HepG2 (cell line): Measurements from ENCODE around the gene PKP4. TPM values are rescaled to one million over a fixed set of nuclear protein-coding genes. Genes with fewer than 3 reads are reported as not detected.

ENCODE experiments used
- BORCS8-MEF2B ChIP-seq: sonication (generic); formaldehyde crosslinking; IDR thresholded peaks from 2 replicates; pipeline ENCODE4 v1.8.0; 2022; ENCODE audit warnings: mild to moderate bottlenecking, missing genetic modification reagents
- ELF1 ChIP-seq: sonication (generic); formaldehyde crosslinking; IDR thresholded peaks from 2 replicates; pipeline ENCODE4 v1.4.0; 2020; ENCODE audit warnings: missing genetic modification reagents
- ERF ChIP-seq: IDR thresholded peaks from 2 replicates; pipeline ENCODE4 v1.6.1; 2018; ENCODE audit warnings: missing biosample characterization, missing genetic modification reagents
- FOXP4 ChIP-seq: sonication (generic); formaldehyde crosslinking; IDR thresholded peaks from 2 replicates; pipeline ENCODE4 v1.4.0; 2020; ENCODE audit warnings: missing genetic modification reagents
- KDM3A ChIP-seq: IDR thresholded peaks from 2 replicates; pipeline ENCODE4 v1.6.1; 2018; ENCODE audit warnings: low read depth, missing compliant biosample characterization
- MYPOP ChIP-seq: sonication (generic); formaldehyde crosslinking; IDR thresholded peaks from 2 replicates; pipeline ENCODE4 v1.8.1; 2023; ENCODE audit warnings: mild to moderate bottlenecking, moderate library complexity, missing genetic modification reagents
- PHF21A ChIP-seq: sonication (generic); formaldehyde crosslinking; IDR thresholded peaks from 2 replicates; pipeline ENCODE4 v1.5.0; 2020; ENCODE audit warnings: mild to moderate bottlenecking, missing genetic modification reagents
- PRDM10 ChIP-seq: sonication (generic); formaldehyde crosslinking; IDR thresholded peaks from 2 replicates; pipeline ENCODE4 v1.4.0; 2020; ENCODE audit warnings: low read depth, missing genetic modification reagents
- ZNF329 ChIP-seq: sonication (generic); formaldehyde crosslinking; IDR thresholded peaks from 2 replicates; pipeline ENCODE4 v1.9.0; 2021; ENCODE audit warnings: low read depth, mild to moderate bottlenecking, missing genetic modification reagents
- ZNF441 ChIP-seq: sonication (generic); formaldehyde crosslinking; IDR thresholded peaks from 2 replicates; pipeline ENCODE4 v1.7.0; 2021; ENCODE audit warnings: missing genetic modification reagents, borderline replicate concordance
- ZNF503 ChIP-seq: sonication (generic); formaldehyde crosslinking; IDR thresholded peaks from 2 replicates; pipeline ENCODE4 v1.4.0; 2020; ENCODE audit warnings: missing genetic modification reagents
- ZNF609 ChIP-seq: sonication (generic); formaldehyde crosslinking; IDR thresholded peaks from 2 replicates; pipeline ENCODE4 v1.4.0; 2020; ENCODE audit warnings: mild to moderate bottlenecking, missing genetic modification reagents, borderline replicate concordance
- ZNF691 ChIP-seq: sonication (generic); formaldehyde crosslinking; IDR thresholded peaks from 2 replicates; pipeline ENCODE4 v1.4.0; 2020; ENCODE audit warnings: missing genetic modification reagents, low read depth, mild to moderate bottlenecking, borderline replicate concordance
- polyA plus RNA-seq, 8 experiments: library from polyadenylated mRNA; depleted of rRNA in 3 of 8; stranded (reverse) in 7 of 8; unstranded in 1 of 8; fragments of >200 nt; fragmentation: Illumina TruSeq in 4 of 8; extraction: Trizol in 4 of 8; gene quantifications; 2 replicates each; pipeline versions ENCODE4 v1.2.1 to v1.2.3, GENCODE V29; 2011 to 2016; ENCODE audit warnings: low read depth in 4 of 8, missing spikeins in 1 of 8, mixed read lengths in 1 of 8; ENCODE audit not compliant: insufficient read depth in 1 of 8
- total RNA-seq, 5 experiments: library from RNA; depleted of rRNA; stranded (reverse); fragments of >200 nt; fragmentation: Illumina TruSeq; extraction: Trizol; gene quantifications; 2 replicates each; pipeline ENCODE4 v1.2.3, GENCODE V29; 2016; ENCODE audit warnings: low read depth in 1 of 5

The PKP4 gene
- total and polyA plus RNA-seq, 2 of the 13 experiments (the other 11 are each of a cell fraction or from before 2014, with no cell fraction given) = 80.9 to 90.5 TPM

- TF ChIP-seq ZNF609 (CRISPR knock-in tag) (peak; percentile 72), PHF21A (CRISPR knock-in tag) (peak; percentile 80), KDM3A (CRISPR knock-in tag) (peak; percentile 94; the same call in 1 of the 2 replicates), FOXP4 (peak; percentile 80), ZNF691 (CRISPR knock-in tag) (0 out of 2 replicates have a peak, but pooled peaks have one; percentile 28), ERF (CRISPR knock-in tag) (peak; percentile 91), BORCS8-MEF2B (CRISPR knock-in tag) (peak; percentile 69), ZNF441 (CRISPR knock-in tag) (peak; percentile 72; the same call in 1 of the 2 replicates), ZNF329 (CRISPR knock-in tag) (0 out of 2 replicates have a peak, but pooled peaks have one; percentile 39), PRDM10 (peak; percentile 66; the same call in 1 of the 2 replicates), ELF1 (CRISPR knock-in tag) (peak; percentile 33; the same call in 1 of the 2 replicates), MYPOP (CRISPR knock-in tag) (peak; percentile 89; the same call in 1 of the 2 replicates), ZNF503 (CRISPR knock-in tag) (0 out of 2 replicates have a peak, but pooled peaks have one; percentile 53)
Measured at GRCh38 chr2:158695744-158696143, 239.0 kb downstream of the PKP4 start (continued).
